Caco-2 (cell line): ENCODE data around the gene CAPN3. TPM values are rescaled to one million over a fixed set of nuclear protein-coding genes. Genes with fewer than 3 reads are reported as not detected.

Experiments used
- BruUV-seq: library from RNA; stranded (reverse); fragments of 400-500 nt; replicated peaks from 2 replicates; lab custom pipeline; 2021; lab: Mats Ljungman, UMichigan
- CTCF ChIA-PET: fragments of 300-600 bp; sonication (Branson Sonifier 250); formaldehyde crosslinking; loops from one replicate; lab custom pipeline; 2022; ENCODE audit warnings: antibody characterized with exemption; lab: Charles Lee
- POLR2A ChIA-PET: fragments of 300-600 bp; sonication (Branson Sonifier 250); formaldehyde crosslinking; loops from one replicate; lab custom pipeline; 2022; ENCODE audit warnings: antibody characterized with exemption; lab: Charles Lee
- DNase-seq, 2 experiments: peaks; one replicate each; pipeline versions ENCODE4 v3.0.0 to v3.0.0-alpha.2; 2020 to 2022
- H3K27me3 ChIP-seq: replicated peaks from 2 replicates; pipeline ENCODE4 v1.6.0; 2011; ENCODE audit warnings: low read length; ENCODE audit not compliant: control insufficient read depth, insufficient read depth
- H3K36me3 ChIP-seq: 2 replicates; pipeline ENCODE4 v1.5.1; 2011; ENCODE audit warnings: low read length; ENCODE audit not compliant: control insufficient read depth, insufficient read depth
- H3K4me1 ChIP-seq: fragments of 250-450 bp; sonication (Bioruptor Pico); 2 replicates; pipeline ENCODE4 v1.5.1; 2020; ENCODE audit warnings: mild to moderate bottlenecking
- H3K4me3 ChIP-seq: 2 replicates; pipeline ENCODE4 v1.5.1; 2011; ENCODE audit warnings: low read depth, mild to moderate bottlenecking, control low read depth, low read length
- H3K9me3 ChIP-seq: fragments of 250-450 bp; sonication (Bioruptor Pico); 2 replicates; pipeline ENCODE4 v1.5.1; 2020; ENCODE audit warnings: mild to moderate bottlenecking, moderate library complexity
- H3K27ac Mint-ChIP-seq: one replicate; pipeline ENCODE4 v1.8.0; 2022; ENCODE audit warnings: mixed read lengths; ENCODE audit not compliant: unreplicated experiment
- H3K27me3 Mint-ChIP-seq: one replicate; pipeline ENCODE4 v1.8.0; 2022; ENCODE audit warnings: mixed read lengths; ENCODE audit not compliant: insufficient read depth, unreplicated experiment
- H3K36me3 Mint-ChIP-seq: one replicate; pipeline ENCODE4 v1.8.0; 2022; ENCODE audit warnings: mild to moderate bottlenecking, mixed read lengths; ENCODE audit not compliant: insufficient read depth, unreplicated experiment
- H3K4me1 Mint-ChIP-seq: one replicate; pipeline ENCODE4 v1.8.0; 2022; ENCODE audit warnings: low read depth, mixed read lengths; ENCODE audit not compliant: unreplicated experiment
- H3K4me3 Mint-ChIP-seq: one replicate; pipeline ENCODE4 v1.8.0; 2022; ENCODE audit warnings: mild to moderate bottlenecking, moderate library complexity, mixed read lengths; ENCODE audit not compliant: unreplicated experiment
- H3K9me3 Mint-ChIP-seq: one replicate; pipeline ENCODE4 v1.8.0; 2022; ENCODE audit warnings: mixed read lengths; ENCODE audit not compliant: unreplicated experiment
- CTCF ChIP-seq, 2 experiments: fragments of 200-600 bp in 1 of 2; IDR thresholded peaks; 1 replicate in 1 of 2; 2 replicates in 1 of 2; pipeline versions ENCODE4 v1.5.1 to v1.8.0; 2011 to 2022; ENCODE audit warnings: antibody characterized with exemption in 1 of 2, control low read depth in 1 of 2, inconsistent platforms in 1 of 2, low read depth in 1 of 2, low read length in 1 of 2, mild to moderate bottlenecking in 1 of 2, moderate library complexity in 1 of 2; ENCODE audit not compliant: insufficient read depth in 1 of 2, severe bottlenecking in 1 of 2, unreplicated experiment in 1 of 2
- intact Hi-C: fragments of 100-400 bp; cut with micrococcal nuclease; formaldehyde crosslinking; loops from one replicate; pipeline ENCODE4 v1.10.0; 2022; ENCODE audit not compliant: unreplicated experiment
- total RNA-seq: library from RNA; stranded (reverse); gene quantifications from 2 replicates; pipeline ENCODE4 v1.2.3, GENCODE V29; 2022

The CAPN3 gene
- total RNA-seq, 1 experiment from 2014 or later = 0.66 TPM

GRCh38 chr15:42373274-42373673 is 14.0 kb downstream of the CAPN3 start:
- TF ChIP-seq CTCF (IDR thresholded peaks at IDR 0.05; ENCODE audit: insufficient read depth in 1 of 2, low read depth in 1 of 2, low read length in 1 of 2, severe bottlenecking in 1 of 2, unreplicated experiment in 1 of 2) = no peak
- no TSS peak for BruUV-seq

GRCh38 chr15:42373936-42374335 is 14.6 kb downstream of the CAPN3 start:
- H3K9me3 Mint-ChIP-seq = peaks cover 16% of the 10 kb centered on the region
- H3K36me3 Mint-ChIP-seq = no peaks in the 10 kb centered on the region
- H3K27me3 ChIP-seq = no peaks in the 10 kb centered on the region
- no peaks in the 10 kb centered on the region for H3K4me1 ChIP-seq
- no peaks in the 10 kb centered on the region for H3K27me3 Mint-ChIP-seq
- BruUV-seq = no TSS peak
- ChIA-PET CTCF (no interaction called here), POLR2A (no interaction called here)
- no peak overlapping the region for H3K4me3 Mint-ChIP-seq
- H3K4me3 ChIP-seq = no peak overlapping the region
- H3K9me3 ChIP-seq = peaks cover 3% of the 10 kb centered on the region; the same call in 1 of the 2 replicates
- H3K27ac Mint-ChIP-seq = no peak overlapping the region
- DNase-seq = no peak
- intact Hi-C loops = no loop called here
- TF ChIP-seq CTCF (IDR thresholded peaks at IDR 0.05; ENCODE audit: insufficient read depth in 1 of 2, low read depth in 1 of 2, low read length in 1 of 2, severe bottlenecking in 1 of 2, unreplicated experiment in 1 of 2) = no peak
- no peaks in the 10 kb centered on the region for H3K36me3 ChIP-seq
- H3K4me1 Mint-ChIP-seq = peaks cover 4% of the 10 kb centered on the region

More at GRCh38 chr15:42373274-42373673, 14.0 kb downstream of the CAPN3 start:
- Mint-ChIP-seq H3K4me3 (no peak overlapping the region), H3K27me3 (no peaks in the 10 kb centered on the region), H3K4me1 (peaks cover 5% of the 10 kb centered on the region), H3K27ac (no peak overlapping the region), H3K36me3 (no peaks in the 10 kb centered on the region), H3K9me3 (peaks cover 9% of the 10 kb centered on the region)
- CTCF ChIA-PET = no interaction called here
- no peaks in the 10 kb centered on the region for H3K4me1 ChIP-seq
- H3K4me3 ChIP-seq = no peak overlapping the region
- POLR2A ChIA-PET = no interaction called here
- intact Hi-C loops = no loop called here
- DNase-seq = no peak
- H3K9me3 ChIP-seq = peaks cover 10% of the 10 kb centered on the region; the same call in 1 of the 2 replicates
- no peaks in the 10 kb centered on the region for H3K27me3 ChIP-seq
- H3K36me3 ChIP-seq = no peaks in the 10 kb centered on the region

GRCh38 chr15:42374810-42375209 is 15.5 kb downstream of the CAPN3 start:
- Mint-ChIP-seq H3K4me3 (no peak overlapping the region), H3K27me3 (no peaks in the 10 kb centered on the region), H3K4me1 (no peaks in the 10 kb centered on the region), H3K36me3 (no peaks in the 10 kb centered on the region), H3K27ac (no peak overlapping the region), H3K9me3 (peaks cover 16% of the 10 kb centered on the region)
- intact Hi-C loops = no loop called here
- ChIA-PET POLR2A (no interaction called here), CTCF (no interaction called here)
- no peaks in the 10 kb centered on the region for H3K4me1 ChIP-seq
- DNase-seq = no peak
- H3K36me3 ChIP-seq = no peaks in the 10 kb centered on the region
- H3K9me3 ChIP-seq = peaks cover 3% of the 10 kb centered on the region; the same call in 1 of the 2 replicates
- TF ChIP-seq CTCF (IDR thresholded peaks at IDR 0.05; ENCODE audit: insufficient read depth in 1 of 2, low read depth in 1 of 2, low read length in 1 of 2, severe bottlenecking in 1 of 2, unreplicated experiment in 1 of 2) = no peak
- no TSS peak for BruUV-seq
- H3K4me3 ChIP-seq = no peak overlapping the region
- no peaks in the 10 kb centered on the region for H3K27me3 ChIP-seq
